Parathyroid adenoma (tissue), 2 donors: Measurements from ENCODE around the gene LRCH1.

ENCODE experiments used
- H2AFZ ChIP-seq: fragments of 300-600 bp; sonication (generic); one replicate; pipeline ENCODE4 v1.7.0; 2017; ENCODE audit warnings: antibody characterized with exemption, mild to moderate bottlenecking
- H3K27ac ChIP-seq: fragments of 300-600 bp; sonication (generic); one replicate; pipeline ENCODE4 v1.7.0; 2017
- H3K27me3 ChIP-seq: fragments of 300-600 bp; sonication (generic); one replicate; pipeline ENCODE4 v1.7.0; 2017; ENCODE audit warnings: low read length; ENCODE audit not compliant: control insufficient read depth, insufficient read depth
- H3K36me3 ChIP-seq: fragments of 300-600 bp; sonication (generic); one replicate; pipeline ENCODE4 v1.7.0; 2017; ENCODE audit warnings: low read length; ENCODE audit not compliant: control insufficient read depth, insufficient read depth
- H3K4me1 ChIP-seq: fragments of 300-600 bp; sonication (generic); one replicate; pipeline ENCODE4 v1.7.0; 2017; ENCODE audit warnings: control low read depth
- H3K4me2 ChIP-seq: fragments of 300-600 bp; sonication (generic); one replicate; pipeline ENCODE4 v1.7.0; 2017; ENCODE audit warnings: low read length
- H3K4me3 ChIP-seq: fragments of 300-600 bp; sonication (generic); one replicate; pipeline ENCODE4 v1.7.0; 2017; ENCODE audit warnings: low read depth, low read length
- H3K79me2 ChIP-seq: fragments of 300-600 bp; sonication (generic); one replicate; pipeline ENCODE4 v1.7.0; 2017; ENCODE audit warnings: control low read depth
- H3K9ac ChIP-seq: fragments of 300-600 bp; sonication (generic); one replicate; pipeline ENCODE4 v1.7.0; 2017; ENCODE audit warnings: mild to moderate bottlenecking
- H3K9me3 ChIP-seq: fragments of 300-600 bp; sonication (generic); one replicate; pipeline ENCODE4 v1.7.0; 2017; ENCODE audit warnings: low read length; ENCODE audit not compliant: control insufficient read depth
- TF ChIP-seq, protein P1 (sequence below): fragments of 300-600 bp; sonication (generic); IDR thresholded peaks from one replicate; pipeline ENCODE4 v1.7.0; 2017; ENCODE audit warnings: antibody characterized with exemption, mild to moderate bottlenecking
- donor health status: primary hyperparathyroidism.

The LRCH1 gene

DNA sequence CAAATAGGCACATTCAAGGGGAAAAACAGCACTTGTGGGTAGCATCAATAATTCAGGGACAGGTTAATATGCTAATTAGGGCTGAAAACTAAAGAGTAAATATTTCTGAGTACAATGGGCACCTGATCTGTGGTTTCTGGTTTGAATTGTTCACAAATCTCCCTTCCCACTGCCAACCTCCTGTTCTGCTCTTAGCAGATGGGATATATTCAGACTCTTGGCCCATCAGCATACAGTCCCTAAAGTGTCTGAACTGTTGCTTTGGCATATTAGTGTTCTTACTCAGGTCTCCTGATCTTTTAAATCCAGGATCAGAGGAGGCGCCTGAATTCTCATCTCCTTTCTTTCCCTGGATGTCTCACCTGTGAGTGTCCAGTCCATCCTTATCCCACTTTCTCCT lies 8.2 kb upstream of the LRCH1 start:
- no peak overlapping the region for H3K9ac ChIP-seq
- H3K36me3 ChIP-seq: no peaks in the 10 kb centered on the region
- H3K4me2 ChIP-seq: no peak overlapping the region
- H3K9me3 ChIP-seq: no peaks in the 10 kb centered on the region
- no peak overlapping the region for H3K27ac ChIP-seq
- no peaks in the 10 kb centered on the region for H3K79me2 ChIP-seq
- no peaks in the 10 kb centered on the region for H3K27me3 ChIP-seq
- no peak overlapping the region for H3K4me3 ChIP-seq
- TF ChIP-seq, protein P1, sequence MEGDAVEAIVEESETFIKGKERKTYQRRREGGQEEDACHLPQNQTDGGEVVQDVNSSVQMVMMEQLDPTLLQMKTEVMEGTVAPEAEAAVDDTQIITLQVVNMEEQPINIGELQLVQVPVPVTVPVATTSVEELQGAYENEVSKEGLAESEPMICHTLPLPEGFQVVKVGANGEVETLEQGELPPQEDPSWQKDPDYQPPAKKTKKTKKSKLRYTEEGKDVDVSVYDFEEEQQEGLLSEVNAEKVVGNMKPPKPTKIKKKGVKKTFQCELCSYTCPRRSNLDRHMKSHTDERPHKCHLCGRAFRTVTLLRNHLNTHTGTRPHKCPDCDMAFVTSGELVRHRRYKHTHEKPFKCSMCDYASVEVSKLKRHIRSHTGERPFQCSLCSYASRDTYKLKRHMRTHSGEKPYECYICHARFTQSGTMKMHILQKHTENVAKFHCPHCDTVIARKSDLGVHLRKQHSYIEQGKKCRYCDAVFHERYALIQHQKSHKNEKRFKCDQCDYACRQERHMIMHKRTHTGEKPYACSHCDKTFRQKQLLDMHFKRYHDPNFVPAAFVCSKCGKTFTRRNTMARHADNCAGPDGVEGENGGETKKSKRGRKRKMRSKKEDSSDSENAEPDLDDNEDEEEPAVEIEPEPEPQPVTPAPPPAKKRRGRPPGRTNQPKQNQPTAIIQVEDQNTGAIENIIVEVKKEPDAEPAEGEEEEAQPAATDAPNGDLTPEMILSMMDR: no peak
- no peaks in the 10 kb centered on the region for H3K4me1 ChIP-seq
- no peak overlapping the region for H2AFZ ChIP-seq

DNA sequence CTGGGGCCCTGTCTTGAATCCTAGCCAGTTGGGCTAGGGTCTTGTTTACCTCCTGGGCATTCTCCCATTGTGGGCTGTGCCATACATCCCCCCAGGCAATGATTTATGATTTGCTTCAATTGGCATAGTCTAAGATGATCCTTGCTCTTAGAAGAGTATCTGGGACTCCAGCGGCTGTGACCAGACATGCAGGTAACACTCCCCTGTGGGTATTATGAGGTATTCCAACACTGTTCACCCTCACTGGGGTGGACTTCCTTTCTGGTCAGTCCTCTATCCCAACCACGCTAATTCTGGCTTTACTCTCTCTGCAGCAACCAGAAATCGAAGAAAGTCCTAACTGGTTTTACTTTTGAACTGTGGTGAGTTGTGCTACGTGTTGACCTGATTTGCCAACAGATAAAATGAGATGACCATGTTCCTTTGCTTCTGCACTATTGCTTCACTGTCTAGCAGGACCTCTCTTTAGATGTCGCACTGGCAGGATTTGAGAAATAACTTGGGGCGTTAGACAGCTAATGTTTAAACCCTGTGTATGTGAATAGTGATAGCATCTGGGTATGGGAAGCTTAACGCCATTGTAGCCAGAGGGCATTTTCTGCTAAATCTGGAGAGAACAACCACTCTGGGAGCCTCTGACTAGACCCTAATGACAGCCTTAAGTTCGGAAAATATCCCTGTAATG lies 6.7 kb upstream of the LRCH1 start:
- no peaks in the 10 kb centered on the region for H3K27me3 ChIP-seq
- TF ChIP-seq, protein P1: no peak
- H3K36me3 ChIP-seq: no peaks in the 10 kb centered on the region
- no peaks in the 10 kb centered on the region for H3K4me1 ChIP-seq
- H3K4me3 ChIP-seq: no peak overlapping the region
- no peak overlapping the region for H3K27ac ChIP-seq
- H3K4me2 ChIP-seq: no peak overlapping the region
- H2AFZ ChIP-seq: no peak overlapping the region
- H3K9me3 ChIP-seq: no peaks in the 10 kb centered on the region
- H3K79me2 ChIP-seq: no peaks in the 10 kb centered on the region
- no peak overlapping the region for H3K9ac ChIP-seq

DNA sequence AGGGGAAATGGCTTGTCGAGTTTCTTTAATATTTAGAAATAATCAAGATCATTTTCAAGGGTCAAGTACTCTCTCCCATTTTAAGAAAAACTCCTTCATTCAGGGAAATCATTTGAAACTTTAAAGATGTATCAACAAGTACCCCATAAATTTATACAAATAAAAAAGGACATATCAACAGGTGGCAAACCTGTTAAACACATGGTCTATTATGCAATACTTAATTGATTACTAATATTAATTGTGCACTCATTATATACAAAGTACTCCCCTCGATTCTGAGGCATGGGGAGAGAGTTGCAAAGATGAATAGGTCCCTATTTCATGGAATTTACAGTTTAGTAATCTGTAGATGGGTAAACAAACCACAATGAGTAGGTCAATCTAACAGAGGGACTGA lies 2.1 kb upstream of the LRCH1 start:
- H3K9ac ChIP-seq: no peak overlapping the region
- no peak overlapping the region for H2AFZ ChIP-seq
- no peak overlapping the region for H3K4me3 ChIP-seq
- no peak overlapping the region for H3K27ac ChIP-seq
- peaks cover 3% of the 10 kb centered on the region for H3K4me1 ChIP-seq
- peaks cover 3% of the 10 kb centered on the region for H3K79me2 ChIP-seq
- no peak overlapping the region for H3K4me2 ChIP-seq
- no peaks in the 10 kb centered on the region for H3K9me3 ChIP-seq
- no peaks in the 10 kb centered on the region for H3K27me3 ChIP-seq
- TF ChIP-seq, protein P1: no peak
- H3K36me3 ChIP-seq: no peaks in the 10 kb centered on the region

DNA sequence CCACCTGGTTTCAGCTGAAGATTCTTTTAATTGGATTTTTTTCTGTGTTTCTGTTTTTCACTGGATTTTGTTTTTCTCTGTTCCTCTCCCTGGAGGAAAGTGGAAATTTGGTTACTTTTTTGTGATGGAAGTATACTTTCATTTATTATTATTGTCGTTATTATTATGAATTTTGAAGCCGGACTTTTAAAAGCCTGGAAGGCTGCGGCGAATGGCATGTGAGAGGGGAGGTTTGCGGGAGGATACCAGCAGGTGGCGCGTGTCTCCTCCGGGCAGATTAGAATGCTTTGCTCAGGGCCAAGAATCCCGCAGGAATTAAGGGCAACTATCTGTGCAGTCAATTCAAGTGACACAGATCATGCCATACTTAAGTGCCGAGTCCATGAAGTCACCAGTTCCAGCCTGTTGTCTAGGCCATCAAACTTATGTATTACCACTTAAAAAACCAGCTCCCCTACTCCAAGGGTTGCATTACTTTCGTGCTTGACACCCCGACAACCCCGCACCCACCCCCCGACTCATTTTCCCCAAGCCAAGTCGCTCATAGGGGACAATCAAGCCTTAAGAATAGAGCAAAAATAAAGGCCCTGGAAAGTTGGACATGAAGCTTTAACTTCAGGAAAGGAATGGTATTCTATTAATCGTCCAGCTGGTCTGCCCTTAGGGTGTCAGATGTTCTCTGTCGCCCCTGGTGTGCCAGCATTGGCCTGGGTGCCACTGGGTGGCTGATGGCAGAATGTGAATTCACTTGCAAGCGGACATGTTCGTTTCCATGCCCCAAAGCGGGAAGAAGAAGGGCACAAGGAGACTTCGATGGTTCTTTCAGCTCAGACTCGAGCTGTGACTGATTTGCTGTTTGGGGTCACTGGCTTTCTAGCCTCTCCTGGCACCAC lies 1.3 kb upstream of the LRCH1 start:
- peaks cover 3% of the 10 kb centered on the region for H3K79me2 ChIP-seq
- no peak overlapping the region for H3K9ac ChIP-seq

More for the DNA sequence above, 1.3 kb upstream of the LRCH1 start:
- no peak overlapping the region for H3K27ac ChIP-seq
- no peak overlapping the region for H3K4me3 ChIP-seq
- H3K36me3 ChIP-seq: no peaks in the 10 kb centered on the region
- no peak overlapping the region for H3K4me2 ChIP-seq
- no peaks in the 10 kb centered on the region for H3K9me3 ChIP-seq
- H3K27me3 ChIP-seq: no peaks in the 10 kb centered on the region
- no peak overlapping the region for H2AFZ ChIP-seq
- H3K4me1 ChIP-seq: peaks cover 3% of the 10 kb centered on the region
- TF ChIP-seq, protein P1: peak; percentile 67
